SU-DHL-6 (cell line): ENCODE results near the gene RILP.

Source experiments
- H2AFZ ChIP-seq: fragments of 200-600 bp; sonication (generic); 2 replicates; pipeline ENCODE4 v1.6.1; 2014; ENCODE audit warnings: low read depth, mild to moderate bottlenecking, moderate library complexity, mixed read lengths, antibody characterized with exemption, low read length; ENCODE audit not compliant: severe bottlenecking
- H3F3A ChIP-seq: fragments of 200-600 bp; shearing (Covaris generic); 2 replicates; pipeline ENCODE4 v1.6.0; 2016; ENCODE audit warnings: antibody characterized with exemption, mild to moderate bottlenecking; ENCODE audit not compliant: insufficient read depth
- H3K27ac ChIP-seq: fragments of 200-600 bp; sonication (generic); 2 replicates; pipeline ENCODE4 v1.5.1; 2016; ENCODE audit warnings: low read depth, mild to moderate bottlenecking, low read length, moderate library complexity, mixed read lengths
- H3K27me3 ChIP-seq: fragments of 200-600 bp; sonication (generic), shearing (Covaris generic); 2 replicates; pipeline ENCODE4 v1.6.0; 2014; ENCODE audit warnings: mild to moderate bottlenecking, low read length
- H3K36me3 ChIP-seq: fragments of 200-600 bp; sonication (generic); 2 replicates; pipeline ENCODE4 v1.6.1; 2014; ENCODE audit warnings: mild to moderate bottlenecking, low read length, mixed read lengths
- H3K4me2 ChIP-seq: fragments of 300-600, 200-600 bp; shearing (Covaris generic), sonication (generic); 2 replicates; pipeline ENCODE4 v1.6.0; 2014; ENCODE audit warnings: low read length, low read depth, mild to moderate bottlenecking; ENCODE audit not compliant: poor library complexity, severe bottlenecking
- H3K4me3 ChIP-seq: fragments of 200-600 bp; sonication (generic); 2 replicates; pipeline ENCODE4 v1.5.1; 2014; ENCODE audit warnings: antibody characterized with exemption, low read length, mild to moderate bottlenecking, mixed read lengths; ENCODE audit not compliant: insufficient read depth, poor library complexity, severe bottlenecking
- H3K79me2 ChIP-seq: fragments of 200-600 bp; sonication (generic); 2 replicates; pipeline ENCODE4 v1.6.1; 2014; ENCODE audit warnings: mild to moderate bottlenecking, low read length, moderate library complexity; ENCODE audit not compliant: insufficient read depth
- H3K9ac ChIP-seq: fragments of 200-600 bp; sonication (generic); 2 replicates; pipeline ENCODE4 v1.7.0; 2014; ENCODE audit warnings: mild to moderate bottlenecking, low read length
- H3K9me2 ChIP-seq: fragments of 200-600 bp; sonication (generic); replicated peaks from 2 replicates; pipeline ENCODE4 v1.6.1; 2014; ENCODE audit warnings: low read length; ENCODE audit not compliant: insufficient read depth
- H3K9me3 ChIP-seq: fragments of 200-600 bp; sonication (generic); 2 replicates; pipeline ENCODE4 v1.6.1; 2014; ENCODE audit warnings: low read length, mixed read lengths; ENCODE audit not compliant: insufficient read depth
- H4K20me1 ChIP-seq: fragments of 200-600 bp; sonication (generic); 2 replicates; pipeline ENCODE4 v1.6.1; 2014; ENCODE audit warnings: low read depth, mild to moderate bottlenecking, antibody characterized with exemption, low read length, moderate library complexity, mixed read lengths
- CTCF ChIP-seq: fragments of 200-600 bp; sonication (generic); IDR thresholded peaks from one replicate; pipeline ENCODE4 v1.5.1; 2017; ENCODE audit warnings: antibody characterized with exemption, mild to moderate bottlenecking, low read length, moderate library complexity; ENCODE audit not compliant: insufficient read depth, poor library complexity, severe bottlenecking
- EZH2phosphoT487 ChIP-seq: fragments of 200-600 bp; sonication (generic), shearing (Covaris generic); conservative IDR thresholded peaks from 2 replicates; pipeline ENCODE4 v1.6.1; 2018; ENCODE audit warnings: mild to moderate bottlenecking, antibody characterized with exemption, low read length, moderate library complexity, mixed read lengths

The RILP gene

GRCh38 chr17:1640329-1641064, 9.2 kb downstream of the RILP start:
- no peak for TF ChIP-seq CTCF
- no peak for TF ChIP-seq EZH2phosphoT487
- H3K4me2 ChIP-seq: no peak overlapping the region
- H3K27me3 ChIP-seq: no peaks in the 10 kb centered on the region
- no peaks in the 10 kb centered on the region for H3F3A ChIP-seq
- no peaks in the 10 kb centered on the region for H4K20me1 ChIP-seq
- no peaks in the 10 kb centered on the region for H3K9me2 ChIP-seq
- no peak overlapping the region for H3K9ac ChIP-seq
- no peaks in the 10 kb centered on the region for H3K79me2 ChIP-seq
- H3K27ac ChIP-seq: no peak overlapping the region
- no peaks in the 10 kb centered on the region for H3K36me3 ChIP-seq
- H2AFZ ChIP-seq: no peak overlapping the region
- no peaks in the 10 kb centered on the region for H3K9me3 ChIP-seq
- H3K4me3 ChIP-seq: no peak overlapping the region

DNA sequence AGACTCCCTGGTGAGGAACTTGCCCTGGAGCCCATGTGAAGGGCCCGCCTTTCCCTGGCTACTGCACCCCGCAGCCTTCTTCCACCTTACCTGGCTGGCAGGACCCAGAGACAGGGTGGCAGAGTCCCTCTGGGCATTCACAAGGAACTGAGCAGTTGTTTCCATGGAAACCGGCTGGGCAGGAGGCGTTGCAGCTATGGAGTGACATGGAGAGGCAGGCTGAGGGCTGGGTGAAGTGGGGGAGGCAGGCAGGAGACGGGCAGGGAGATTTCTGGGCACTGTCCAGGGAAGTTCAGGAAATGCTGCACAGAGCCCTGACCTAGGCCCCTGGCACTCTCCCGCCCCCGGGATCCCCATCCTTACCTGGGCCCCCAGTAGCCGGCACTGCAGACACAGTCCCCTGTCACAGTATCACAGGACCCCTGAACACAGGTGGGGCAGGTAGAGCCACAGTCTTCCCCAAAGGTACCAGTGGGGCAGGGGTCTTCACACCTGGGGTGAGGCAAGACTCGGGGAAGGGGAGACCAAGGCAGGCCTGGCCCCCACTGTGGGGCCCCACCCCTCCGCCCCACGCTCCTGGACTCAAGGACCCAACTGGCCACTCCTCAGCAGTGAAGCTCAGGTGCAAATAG, 10.0 kb downstream of the RILP start:
- Histone ChIP-seq H3K36me3 (no peaks in the 10 kb centered on the region), H3K9ac (no peak overlapping the region), H3K9me3 (no peaks in the 10 kb centered on the region), H3K27me3 (no peaks in the 10 kb centered on the region), H3K4me2 (no peak overlapping the region), H3K9me2 (no peaks in the 10 kb centered on the region), H3K4me3 (no peak overlapping the region), H2AFZ (no peak overlapping the region), H3K27ac (no peak overlapping the region), H3K79me2 (no peaks in the 10 kb centered on the region), H4K20me1 (no peaks in the 10 kb centered on the region), H3F3A (no peaks in the 10 kb centered on the region)
- TF ChIP-seq EZH2phosphoT487: no peak
- TF ChIP-seq CTCF: no peak

GRCh38 chr17:1638624-1639300, 10.9 kb downstream of the RILP start:
- no peak for TF ChIP-seq EZH2phosphoT487
- TF ChIP-seq CTCF: no peak
- Histone ChIP-seq H3K9me3 (no peaks in the 10 kb centered on the region), H3K9me2 (no peaks in the 10 kb centered on the region), H3K79me2 (no peaks in the 10 kb centered on the region), H3K27me3 (no peaks in the 10 kb centered on the region), H3K4me3 (no peak overlapping the region), H4K20me1 (no peaks in the 10 kb centered on the region), H3K9ac (no peak overlapping the region), H3K27ac (no peak overlapping the region), H3F3A (no peaks in the 10 kb centered on the region), H2AFZ (no peak overlapping the region), H3K4me2 (no peak overlapping the region), H3K36me3 (no peaks in the 10 kb centered on the region)
